GM19025 (cell line): ENCODE data around the gene DCAF11.

Source experiments
- ATAC-seq: cut with Tn5 transposase; IDR thresholded peaks from one replicate; pipeline ENCODE4 v1.9.1; 2021; ENCODE audit warnings: mild to moderate bottlenecking, low read depth, moderate library complexity; ENCODE audit not compliant: unreplicated experiment

DCAF11 gene

DNA sequence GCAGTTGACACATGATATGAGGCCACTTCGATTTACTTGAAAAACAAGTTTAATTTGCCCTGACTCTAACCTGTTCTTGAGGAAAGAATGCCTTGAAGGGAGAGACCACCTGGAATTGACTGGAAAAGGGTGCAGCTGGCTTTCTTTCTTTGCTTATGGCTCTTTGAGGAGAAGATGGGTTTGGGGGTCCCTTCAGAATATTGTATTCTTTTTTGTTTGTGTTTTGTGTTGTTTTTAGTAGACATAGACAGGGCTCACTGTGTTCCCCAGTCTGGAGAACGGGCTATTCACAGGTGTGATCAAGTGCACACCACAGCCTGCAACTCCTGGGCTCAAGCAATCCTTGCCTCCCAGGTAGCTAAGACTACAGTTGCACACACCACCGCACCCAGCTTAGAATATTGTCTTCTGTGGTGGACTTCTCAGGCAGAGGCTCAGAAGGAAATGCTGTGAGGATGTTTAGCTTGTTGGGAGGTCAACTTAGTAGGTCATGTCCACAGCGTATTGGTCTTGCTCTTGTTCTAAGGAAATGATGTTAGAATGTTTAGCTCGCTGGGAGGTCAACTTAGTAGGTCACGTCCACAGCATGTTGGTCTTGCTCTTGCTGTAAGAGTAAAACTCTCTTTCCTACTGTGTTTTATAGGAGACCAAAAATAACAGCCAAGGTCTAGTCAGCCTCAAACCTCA lies 1.7 kb downstream of the DCAF11 start:
- no peak for ATAC-seq

DNA sequence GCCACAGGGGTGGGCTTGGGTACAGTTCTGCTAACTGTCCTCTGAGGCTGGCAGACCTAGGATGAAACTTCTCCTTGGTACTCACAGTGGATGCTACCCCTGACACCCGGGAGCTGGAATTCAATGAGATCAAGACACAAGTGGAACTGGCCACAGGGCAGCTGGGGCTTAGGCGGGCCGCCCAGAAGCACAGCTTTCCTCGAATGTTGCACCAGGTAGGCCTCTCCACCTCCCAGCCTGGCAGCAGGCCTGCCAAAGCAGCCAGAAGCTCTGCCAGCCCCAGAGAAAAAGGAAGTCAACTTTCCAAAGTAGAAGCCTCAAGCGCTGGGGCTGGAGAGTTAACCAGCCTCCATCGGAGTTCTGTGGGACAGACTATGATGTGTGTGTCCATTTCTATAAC lies 2.6 kb downstream of the DCAF11 start:
- no peak for ATAC-seq

DNA sequence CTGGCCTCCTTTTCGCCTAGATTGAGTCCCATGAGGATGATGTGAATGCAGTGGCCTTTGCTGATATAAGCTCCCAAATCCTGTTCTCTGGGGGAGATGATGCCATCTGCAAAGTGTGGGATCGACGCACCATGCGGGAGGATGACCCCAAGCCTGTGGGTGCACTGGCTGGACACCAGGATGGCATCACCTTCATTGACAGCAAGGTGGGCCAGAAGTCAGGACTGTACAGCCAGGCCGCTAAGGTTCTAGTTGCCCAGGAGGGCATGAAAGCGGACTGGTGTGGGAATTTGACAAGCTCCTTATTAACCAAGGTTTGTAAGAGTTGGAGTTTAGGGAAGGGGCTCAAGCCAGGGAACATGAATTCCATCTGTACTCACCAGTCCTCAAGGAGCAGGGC lies 5.1 kb downstream of the DCAF11 start:
- no peak for ATAC-seq

DNA sequence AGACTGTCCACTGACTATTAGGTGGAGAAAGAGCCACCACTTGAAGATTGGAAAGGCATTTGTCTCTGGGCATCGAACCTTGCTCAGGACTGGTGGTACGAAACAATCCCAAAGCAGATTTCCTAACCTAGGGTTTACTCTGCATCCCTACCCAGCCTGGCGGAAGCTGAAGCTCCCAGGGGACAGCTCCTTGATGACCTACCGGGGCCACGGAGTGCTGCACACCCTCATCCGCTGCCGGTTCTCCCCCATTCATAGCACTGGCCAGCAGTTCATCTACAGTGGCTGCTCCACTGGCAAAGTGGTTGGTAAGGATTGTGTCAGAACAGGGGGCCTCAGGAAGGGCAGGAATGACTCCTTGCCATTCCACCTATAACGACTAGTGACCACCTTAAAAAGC lies 6.6 kb downstream of the DCAF11 start:
- no peak for ATAC-seq

DNA sequence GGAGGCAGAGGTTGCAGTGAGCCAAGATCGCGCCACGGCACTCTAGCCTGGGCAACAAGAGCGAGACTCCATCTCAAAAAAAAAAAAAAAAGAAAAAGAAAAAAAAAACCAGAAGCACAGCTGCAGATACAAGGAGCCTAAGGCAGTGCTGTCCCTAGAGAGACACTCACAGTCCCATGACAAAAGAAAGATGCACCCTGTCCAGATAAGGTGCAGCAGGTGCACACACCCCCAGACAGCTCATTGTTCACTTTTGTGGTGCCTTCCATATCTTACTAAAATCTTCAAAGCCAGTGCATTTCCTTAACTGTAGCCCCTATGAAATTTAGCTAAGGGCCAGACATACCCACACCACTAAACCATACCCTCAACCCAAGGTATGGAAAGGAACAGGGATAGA lies 7.8 kb downstream of the DCAF11 start:
- no peak for ATAC-seq

DNA sequence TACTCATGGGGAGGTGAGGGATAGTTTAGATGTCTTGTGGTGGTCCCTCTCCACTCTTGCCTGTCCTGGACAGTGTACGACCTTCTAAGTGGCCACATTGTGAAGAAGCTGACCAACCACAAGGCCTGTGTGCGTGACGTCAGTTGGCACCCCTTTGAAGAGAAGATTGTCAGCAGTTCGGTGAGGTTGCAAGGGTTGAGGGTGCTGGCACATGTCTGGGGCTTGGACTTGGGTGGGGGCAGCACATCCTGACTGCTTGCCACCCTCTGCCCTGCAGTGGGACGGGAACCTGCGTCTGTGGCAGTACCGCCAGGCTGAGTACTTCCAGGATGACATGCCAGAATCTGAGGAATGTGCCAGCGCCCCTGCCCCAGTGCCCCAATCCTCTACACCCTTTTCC lies 8.3 kb downstream of the DCAF11 start:
- no peak for ATAC-seq

DNA sequence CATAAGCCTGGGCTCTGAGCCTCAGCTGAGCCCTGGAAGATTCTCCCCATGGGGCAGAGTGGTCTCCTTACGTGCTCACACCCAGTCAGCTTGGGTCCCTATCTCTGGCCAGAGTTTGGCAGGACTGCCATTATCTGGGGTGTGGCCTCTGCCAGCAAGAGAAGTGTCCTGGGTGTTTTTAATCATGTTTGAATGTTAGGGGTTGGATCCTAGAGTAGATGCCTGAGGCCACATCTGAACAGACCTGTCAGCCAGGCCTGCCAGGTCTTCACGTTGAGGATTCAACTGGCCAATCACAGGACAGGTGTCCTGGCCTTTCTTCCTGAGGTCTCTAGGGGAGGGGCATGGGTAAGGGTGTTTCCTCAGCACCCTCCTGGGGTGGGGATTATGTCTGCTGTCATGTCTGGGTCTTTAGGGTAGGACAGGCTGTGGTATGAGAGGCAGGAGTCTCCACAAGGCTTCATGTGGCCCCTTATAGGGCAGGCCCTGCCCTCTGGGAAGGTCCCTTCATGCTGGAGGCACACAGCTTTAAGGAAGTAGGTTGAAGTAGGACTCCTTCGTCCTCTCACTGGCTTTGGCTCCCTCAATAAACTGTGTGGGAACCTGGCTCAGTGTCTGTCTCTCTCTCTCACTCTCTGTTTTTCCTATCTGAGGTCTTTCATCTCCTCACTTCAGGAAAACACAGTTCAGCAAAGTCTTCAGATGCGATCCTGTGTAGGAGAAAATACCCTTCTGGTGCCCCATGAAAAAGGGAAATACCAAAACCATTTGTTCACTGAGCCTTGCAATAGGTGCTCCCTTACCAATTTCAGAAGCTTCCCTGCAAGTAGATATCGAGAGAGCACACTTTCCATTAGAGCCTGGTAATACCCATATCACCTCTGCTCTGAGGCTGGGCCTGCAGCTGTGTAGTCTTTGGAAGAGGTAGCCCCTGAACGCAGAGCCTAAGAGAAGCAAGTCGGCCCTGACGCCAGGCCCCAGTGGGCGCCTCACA lies 9.1 kb downstream of the DCAF11 start:
- peak; percentile 77 for ATAC-seq

DNA sequence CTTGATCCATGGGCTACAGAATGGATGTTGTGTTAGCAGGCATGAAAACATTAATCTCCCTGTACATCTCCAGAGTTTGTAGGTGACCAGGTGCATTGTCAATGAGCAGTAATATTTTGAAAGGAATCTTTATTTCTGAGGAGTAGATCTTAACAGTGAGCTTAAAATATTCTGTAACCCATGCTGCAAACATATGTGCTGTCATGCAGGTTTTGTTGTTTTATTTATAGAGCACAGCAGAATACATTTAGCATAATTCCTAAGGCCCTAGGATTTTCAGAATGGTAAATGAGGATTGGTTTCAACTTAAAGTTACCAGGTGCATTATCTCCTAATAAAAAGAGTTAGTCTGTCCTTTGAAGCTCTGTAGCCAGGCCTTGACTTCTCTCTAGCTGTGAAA lies 12.4 kb downstream of the DCAF11 start:
- no peak for ATAC-seq

DNA sequence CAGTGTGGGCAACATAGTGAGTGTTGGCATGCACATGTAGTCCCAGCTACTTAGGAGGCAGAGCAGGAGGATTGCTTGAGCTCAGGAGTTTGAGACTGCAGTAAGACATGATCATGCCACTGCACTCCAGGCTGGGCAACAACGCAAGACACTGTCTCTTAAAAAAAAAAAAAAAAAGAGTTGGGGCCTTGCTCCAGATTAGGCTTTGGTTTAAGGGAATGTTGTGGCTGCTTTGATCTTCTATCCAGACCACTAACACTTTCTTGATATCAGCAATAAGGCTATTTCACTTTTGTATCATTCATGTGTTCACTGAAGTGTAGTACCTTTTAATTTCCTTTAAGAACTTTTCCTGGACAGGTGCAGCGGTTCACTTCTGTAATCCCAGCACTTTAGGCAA lies 13.1 kb downstream of the DCAF11 start:
- ATAC-seq: no peak

DNA sequence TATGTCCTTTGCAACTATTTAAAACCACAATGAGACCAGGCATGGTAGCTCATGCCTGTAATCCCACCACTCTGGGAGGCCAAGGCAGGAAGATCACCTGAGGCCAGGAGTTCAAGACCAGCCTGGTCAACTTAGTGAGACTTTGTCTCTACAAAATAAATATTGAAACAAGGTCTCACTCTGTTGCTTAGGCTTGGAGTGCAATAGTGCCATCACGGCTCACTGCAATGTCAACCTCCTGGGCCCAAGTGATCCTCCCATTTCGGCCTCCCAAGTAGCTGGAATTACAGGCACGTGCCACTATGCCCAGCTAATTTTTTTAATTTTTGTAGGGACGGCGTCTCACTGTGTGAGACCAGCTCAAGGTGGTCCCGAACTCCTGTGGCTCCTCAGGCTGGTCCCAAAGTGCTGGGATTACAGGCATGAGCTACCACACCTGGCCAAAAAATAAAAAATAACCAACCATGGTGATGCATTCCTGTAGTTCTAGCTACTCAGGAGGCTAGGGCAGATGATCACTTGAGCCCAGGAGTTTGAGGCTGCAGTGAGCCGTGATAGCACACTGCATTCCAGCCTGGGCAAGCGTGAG lies 14.9 kb downstream of the DCAF11 start:
- ATAC-seq: no peak

DNA sequence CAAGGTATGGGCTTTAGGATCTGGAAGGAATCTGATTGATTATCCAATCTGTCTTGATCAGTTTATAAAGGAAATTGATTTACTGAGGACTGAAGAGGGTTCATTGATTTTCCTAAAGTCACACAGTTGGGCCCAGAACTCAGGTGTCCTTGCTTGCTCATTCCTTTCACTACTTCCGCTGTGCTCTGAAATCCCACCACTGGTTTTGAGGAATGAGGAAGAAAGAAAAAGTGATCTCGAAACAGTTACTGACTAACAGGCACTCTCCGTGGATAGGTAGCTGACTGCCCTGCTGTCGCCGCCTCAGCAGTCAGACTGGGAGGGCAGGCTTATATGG lies 15.8 kb downstream of the DCAF11 start, which contains the start of gene FITM1:
FITM1 (plus strand) TSS at position 280 of the 337 bp plus-strand sequence. CDS start 905 bp downstream, outside the sequence.
- no peak for ATAC-seq

DNA sequence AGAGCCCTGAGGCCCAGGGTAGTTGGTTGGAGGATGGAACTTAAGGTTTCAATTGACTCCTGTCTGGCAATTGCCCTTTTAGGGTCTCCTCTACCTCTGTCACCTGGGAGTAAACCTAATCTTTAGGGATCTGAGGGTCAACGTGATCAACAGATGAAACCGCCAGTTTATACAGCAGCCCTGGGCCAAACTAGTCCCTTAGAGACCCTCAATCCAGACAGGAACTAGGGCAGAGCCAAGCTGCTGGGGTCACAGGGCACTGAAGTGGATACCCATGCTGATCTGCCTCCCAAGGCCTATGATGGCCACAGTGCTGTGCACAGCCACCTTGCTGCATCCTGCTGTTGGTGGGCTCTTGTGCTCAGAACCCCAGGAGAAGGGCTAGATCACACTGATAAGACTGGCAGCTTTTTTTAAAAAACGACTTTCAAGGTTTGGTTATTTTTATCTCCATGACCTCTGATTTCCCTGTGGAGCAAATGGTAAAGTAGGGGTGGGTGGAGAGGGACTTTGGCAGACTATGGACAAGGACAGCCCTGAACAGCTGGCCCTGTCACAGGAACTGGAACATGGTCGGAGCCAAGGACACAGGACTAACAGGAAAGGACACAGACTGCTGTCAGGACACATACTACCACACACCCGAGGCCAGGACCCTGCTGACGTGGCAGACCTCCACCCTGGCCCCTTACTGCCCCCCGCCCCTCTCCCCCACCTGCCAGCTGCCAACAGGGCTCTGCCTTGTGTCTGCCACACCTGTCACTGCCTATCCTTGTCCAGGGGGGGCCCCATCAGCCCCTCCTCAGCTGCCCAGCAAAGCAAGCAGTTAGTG lies 16.4 kb downstream of the DCAF11 start:
- ATAC-seq: no peak

DNA sequence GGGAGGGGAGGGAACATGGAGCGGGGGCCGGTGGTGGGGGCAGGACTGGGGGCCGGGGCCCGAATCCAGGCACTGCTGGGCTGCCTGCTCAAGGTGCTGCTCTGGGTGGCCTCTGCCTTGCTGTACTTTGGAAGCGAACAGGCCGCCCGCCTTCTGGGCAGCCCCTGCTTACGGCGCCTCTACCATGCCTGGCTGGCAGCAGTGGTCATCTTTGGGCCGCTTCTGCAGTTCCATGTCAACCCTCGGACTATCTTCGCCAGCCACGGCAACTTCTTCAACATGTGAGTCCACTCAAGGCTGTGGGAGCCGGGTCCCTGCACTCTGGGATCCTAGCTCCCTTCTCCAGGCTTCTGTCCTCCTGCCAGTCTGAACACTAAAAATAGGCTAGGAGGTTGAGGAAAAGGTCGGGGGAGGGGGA lies 17.0 kb downstream of the DCAF11 start:
- no peak for ATAC-seq

DNA sequence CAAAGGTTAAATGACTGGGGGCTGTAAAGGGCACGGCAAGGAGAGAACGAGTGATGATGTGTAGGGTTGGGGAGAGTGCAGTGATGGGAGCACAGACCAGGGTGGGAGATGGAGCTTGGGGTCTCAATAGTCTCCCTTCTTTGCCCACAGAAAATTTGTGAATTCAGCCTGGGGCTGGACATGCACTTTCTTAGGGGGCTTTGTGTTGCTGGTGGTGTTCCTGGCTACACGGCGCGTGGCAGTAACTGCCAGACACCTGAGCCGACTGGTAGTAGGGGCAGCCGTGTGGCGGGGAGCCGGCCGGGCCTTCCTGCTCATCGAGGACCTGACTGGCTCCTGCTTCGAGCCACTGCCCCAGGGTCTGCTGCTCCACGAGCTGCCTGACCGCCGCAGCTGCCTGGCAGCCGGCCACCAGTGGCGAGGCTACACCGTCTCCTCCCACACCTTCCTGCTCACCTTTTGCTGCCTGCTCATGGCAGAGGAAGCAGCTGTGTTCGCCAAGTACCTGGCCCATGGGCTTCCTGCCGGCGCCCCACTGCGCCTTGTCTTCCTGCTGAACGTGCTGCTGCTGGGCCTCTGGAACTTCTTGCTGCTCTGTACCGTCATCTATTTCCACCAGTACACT lies 17.6 kb downstream of the DCAF11 start:
- no peak for ATAC-seq

DNA sequence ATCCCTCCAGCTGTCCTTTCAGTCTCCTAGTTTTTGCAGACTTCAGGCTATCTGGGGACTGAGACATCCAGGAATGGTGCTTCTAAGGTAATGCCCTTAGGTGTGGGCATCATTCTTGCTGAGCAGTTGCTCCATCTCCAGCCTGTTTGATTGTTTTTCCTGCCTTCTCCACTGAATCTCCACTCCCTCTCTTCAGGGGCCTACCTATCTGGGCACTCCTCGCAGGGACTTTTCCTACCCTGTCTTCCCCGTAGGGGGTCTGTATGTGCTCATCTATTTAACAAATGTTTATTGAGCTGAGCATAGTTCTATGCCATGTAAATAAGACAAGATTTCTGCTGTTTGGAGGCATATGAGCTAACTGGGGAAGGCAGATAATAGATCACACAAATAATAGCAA lies 18.4 kb downstream of the DCAF11 start:
- no peak for ATAC-seq

DNA sequence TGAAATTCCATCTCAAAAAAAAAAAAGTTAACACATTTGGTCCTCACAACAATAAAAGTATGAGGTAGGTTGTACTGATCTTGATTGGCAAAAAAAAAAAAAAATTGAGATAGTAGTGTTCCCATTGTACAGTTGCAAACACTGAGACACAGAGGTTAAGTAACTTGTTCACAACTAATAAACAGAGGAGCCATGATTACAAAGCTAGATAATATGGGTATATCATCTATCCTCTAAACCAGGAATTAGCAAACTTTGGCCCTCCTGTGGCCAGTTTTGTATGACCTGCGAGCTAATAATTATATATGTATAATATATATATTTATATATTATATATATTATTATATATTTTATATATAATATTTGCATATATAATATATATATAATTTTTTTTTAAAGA lies 19.2 kb downstream of the DCAF11 start:
- ATAC-seq: no peak

DNA sequence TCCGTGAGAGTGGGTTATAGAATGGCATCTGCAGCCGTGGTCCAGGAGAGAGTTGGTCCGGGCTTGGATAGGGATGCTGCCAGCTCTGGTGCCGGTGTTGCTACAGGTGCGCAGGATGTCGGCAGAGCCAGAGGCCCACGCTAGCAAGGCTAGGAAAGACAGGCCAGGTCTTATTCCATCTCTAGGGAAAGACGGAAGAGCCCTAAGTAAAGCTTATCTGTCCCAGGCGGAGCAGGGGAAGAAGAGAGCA lies 20.9 kb downstream of the DCAF11 start:
- ATAC-seq: peak; percentile 2

DNA sequence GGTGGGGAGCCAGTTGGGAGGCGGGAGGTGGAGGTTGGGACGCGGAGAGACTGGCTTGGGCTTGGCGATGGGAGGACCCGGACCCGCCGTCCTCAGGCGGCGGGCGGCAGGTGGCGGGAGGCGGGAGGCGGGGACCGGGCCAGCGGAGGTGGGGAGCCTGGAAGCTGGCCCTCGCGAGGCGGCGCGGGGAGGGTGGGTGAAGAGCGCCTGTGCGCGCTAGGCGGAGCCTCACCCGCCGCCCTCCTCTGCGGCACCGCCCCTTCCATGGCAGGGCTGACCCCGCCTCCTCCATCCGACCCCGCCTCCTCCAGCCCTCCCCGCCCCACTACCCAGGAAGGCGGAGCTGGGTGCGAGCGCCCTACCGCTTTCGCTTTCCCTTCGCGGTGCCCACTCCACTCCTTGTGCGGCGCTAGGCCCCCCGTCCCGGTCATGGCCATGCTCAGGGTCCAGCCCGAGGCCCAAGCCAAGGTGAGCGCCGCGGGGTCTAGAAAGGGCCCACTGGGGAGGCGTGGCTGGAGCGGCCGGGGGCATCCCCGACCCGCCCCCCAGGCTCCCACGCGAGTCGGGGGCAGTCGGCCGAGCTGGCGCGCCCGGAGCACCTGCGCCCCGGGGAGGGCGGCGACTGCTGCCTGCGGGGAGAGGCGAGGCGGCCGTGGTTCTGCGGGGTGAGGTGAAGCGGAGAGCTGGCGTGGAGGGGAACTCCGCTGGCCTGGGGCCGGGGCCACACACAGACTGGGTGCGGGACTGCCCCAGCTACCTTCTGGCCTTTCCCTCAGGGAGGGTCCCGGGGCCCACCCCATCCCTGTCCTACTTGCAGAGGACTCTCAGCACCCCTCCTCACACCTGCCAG lies 21.5 kb downstream of the DCAF11 start, which contains the start of gene PSME1:
PSME1 (plus strand) TSS at position 361 of the 850 bp plus-strand sequence; CDS start at position 430, 69 bp downstream.
- peak; percentile 86 for ATAC-seq
